Suprapubic skin (tissue), 4 donors: ENCODE measurements around the gene FAM107A.

ENCODE experiments used
- POLR2A ChIP-seq, 2 donors: fragments of 450-650 bp; IDR thresholded peaks; one replicate each; pipeline ENCODE4 v1.6.1; 2017; ENCODE audit warnings: antibody characterized with exemption in 2 of 2, mild to moderate bottlenecking in 2 of 2, moderate library complexity in 2 of 2
- POLR2AphosphoS5 ChIP-seq, 3 donors: sonication (generic); formaldehyde crosslinking; IDR thresholded peaks; one replicate each; pipeline ENCODE4 v1.6.1; 2017; ENCODE audit warnings: antibody characterized with exemption in 3 of 3
- TF ChIP-seq, protein P1 (sequence below), 2 donors: fragments of 200-600 bp in 1 of 2; fragments of 450-650 bp in 1 of 2; sonication (generic) in 1 of 2; IDR thresholded peaks; one replicate each; pipeline ENCODE4 v1.5.1; 2016 to 2019; ENCODE audit warnings: antibody characterized with exemption in 2 of 2, mild to moderate bottlenecking in 1 of 2, moderate library complexity in 1 of 2

DNA sequence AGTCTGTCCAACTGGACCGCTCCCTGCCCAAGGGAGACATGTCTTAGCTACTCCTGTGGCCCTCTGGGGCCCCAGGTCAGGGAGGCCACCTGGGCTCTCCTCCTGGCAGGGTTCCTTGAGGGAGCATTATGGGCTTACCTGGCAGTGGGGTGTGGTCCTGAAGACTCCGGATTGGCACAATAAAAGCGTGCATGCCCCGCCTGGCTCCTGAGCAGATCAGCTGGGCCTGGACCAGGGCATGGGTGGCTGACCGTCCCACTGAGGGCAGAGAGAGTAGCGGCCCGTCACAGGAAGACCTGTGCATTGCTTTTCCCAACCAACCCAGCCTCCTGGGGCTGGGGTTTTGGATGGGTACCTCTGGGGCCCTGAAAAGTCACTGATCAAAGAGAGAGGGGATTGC is 45.6 kb downstream of the FAM107A start:
- TF ChIP-seq POLR2AphosphoS5 (IDR thresholded peaks at IDR 0.05) (no peak), POLR2A (IDR thresholded peaks at IDR 0.05) (no peak)
- TF ChIP-seq, protein P1, sequence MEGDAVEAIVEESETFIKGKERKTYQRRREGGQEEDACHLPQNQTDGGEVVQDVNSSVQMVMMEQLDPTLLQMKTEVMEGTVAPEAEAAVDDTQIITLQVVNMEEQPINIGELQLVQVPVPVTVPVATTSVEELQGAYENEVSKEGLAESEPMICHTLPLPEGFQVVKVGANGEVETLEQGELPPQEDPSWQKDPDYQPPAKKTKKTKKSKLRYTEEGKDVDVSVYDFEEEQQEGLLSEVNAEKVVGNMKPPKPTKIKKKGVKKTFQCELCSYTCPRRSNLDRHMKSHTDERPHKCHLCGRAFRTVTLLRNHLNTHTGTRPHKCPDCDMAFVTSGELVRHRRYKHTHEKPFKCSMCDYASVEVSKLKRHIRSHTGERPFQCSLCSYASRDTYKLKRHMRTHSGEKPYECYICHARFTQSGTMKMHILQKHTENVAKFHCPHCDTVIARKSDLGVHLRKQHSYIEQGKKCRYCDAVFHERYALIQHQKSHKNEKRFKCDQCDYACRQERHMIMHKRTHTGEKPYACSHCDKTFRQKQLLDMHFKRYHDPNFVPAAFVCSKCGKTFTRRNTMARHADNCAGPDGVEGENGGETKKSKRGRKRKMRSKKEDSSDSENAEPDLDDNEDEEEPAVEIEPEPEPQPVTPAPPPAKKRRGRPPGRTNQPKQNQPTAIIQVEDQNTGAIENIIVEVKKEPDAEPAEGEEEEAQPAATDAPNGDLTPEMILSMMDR (IDR thresholded peaks at IDR 0.05): no peak
